Vagina (tissue), 2 donors: ENCODE measurements around the gene SPON2.

Source experiments
- POLR2A ChIP-seq, 2 donors: fragments of 450-650 bp; IDR thresholded peaks; one replicate each; pipeline ENCODE4 v1.6.1; 2017; ENCODE audit warnings: antibody characterized with exemption in 2 of 2, mild to moderate bottlenecking in 2 of 2, moderate library complexity in 2 of 2
- TF ChIP-seq, protein P1 (sequence below), 3 experiments: fragments of 450-650 bp in 2 of 3; fragments of 200-600 bp in 1 of 3; sonication (generic) in 1 of 3; IDR thresholded peaks; one replicate each; pipeline ENCODE4 v1.5.1; 2017 to 2019; ENCODE audit warnings: antibody characterized with exemption in 3 of 3, mild to moderate bottlenecking in 2 of 3, moderate library complexity in 2 of 3

DNA sequence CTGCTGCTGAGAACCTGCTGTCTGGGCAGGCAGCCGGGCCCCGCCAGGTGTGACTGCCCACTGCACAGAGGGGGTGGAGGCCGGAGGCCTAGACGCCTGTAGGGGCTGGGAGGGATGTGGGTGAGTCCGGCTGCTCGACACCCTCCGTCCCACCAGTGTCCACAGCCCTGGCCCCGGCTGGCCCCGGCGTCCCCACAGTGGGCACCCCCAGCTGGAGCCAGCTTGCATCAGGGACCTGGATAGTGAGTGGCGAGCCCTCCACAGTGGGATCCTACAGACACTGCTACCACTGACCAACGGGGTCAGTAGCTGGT is 34.7 kb upstream of the SPON2 start:
- no peak for TF ChIP-seq POLR2A (IDR thresholded peaks at IDR 0.05)
- TF ChIP-seq, protein P1, sequence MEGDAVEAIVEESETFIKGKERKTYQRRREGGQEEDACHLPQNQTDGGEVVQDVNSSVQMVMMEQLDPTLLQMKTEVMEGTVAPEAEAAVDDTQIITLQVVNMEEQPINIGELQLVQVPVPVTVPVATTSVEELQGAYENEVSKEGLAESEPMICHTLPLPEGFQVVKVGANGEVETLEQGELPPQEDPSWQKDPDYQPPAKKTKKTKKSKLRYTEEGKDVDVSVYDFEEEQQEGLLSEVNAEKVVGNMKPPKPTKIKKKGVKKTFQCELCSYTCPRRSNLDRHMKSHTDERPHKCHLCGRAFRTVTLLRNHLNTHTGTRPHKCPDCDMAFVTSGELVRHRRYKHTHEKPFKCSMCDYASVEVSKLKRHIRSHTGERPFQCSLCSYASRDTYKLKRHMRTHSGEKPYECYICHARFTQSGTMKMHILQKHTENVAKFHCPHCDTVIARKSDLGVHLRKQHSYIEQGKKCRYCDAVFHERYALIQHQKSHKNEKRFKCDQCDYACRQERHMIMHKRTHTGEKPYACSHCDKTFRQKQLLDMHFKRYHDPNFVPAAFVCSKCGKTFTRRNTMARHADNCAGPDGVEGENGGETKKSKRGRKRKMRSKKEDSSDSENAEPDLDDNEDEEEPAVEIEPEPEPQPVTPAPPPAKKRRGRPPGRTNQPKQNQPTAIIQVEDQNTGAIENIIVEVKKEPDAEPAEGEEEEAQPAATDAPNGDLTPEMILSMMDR (IDR thresholded peaks at IDR 0.05), result no peak
